A549 (cell line): ENCODE results near the gene PCSK6. TPM values are rescaled to one million over a fixed set of nuclear protein-coding genes. Genes with fewer than 3 reads are reported as not detected.

Experiments
- ATAC-seq, 2 experiments: fragments of 200-7000 bp in 1 of 2; fragments of >200 bp in 1 of 2; cut with Nextera tagmentation in 1 of 2; cut with Tn5 transposase in 1 of 2; 3 replicates each; pipeline versions ENCODE4 v1.8.0 to v1.9.1; 2018 to 2020; ENCODE audit warnings: mild to moderate bottlenecking in 1 of 2, moderate library complexity in 1 of 2
- CTCF ChIA-PET: fragments of 300-600 bp; sonication (Branson Sonifier 250); formaldehyde crosslinking; extraction: SDS; loops from one replicate; lab custom pipeline; 2021; ENCODE audit warnings: antibody characterized with exemption, inconsistent platforms; lab: Yijun Ruan, JAX
- POLR2A ChIA-PET: fragments of 350-600 bp; formaldehyde crosslinking; extraction: SDS; loops from one replicate; lab custom pipeline; 2021; ENCODE audit warnings: antibody characterized with exemption, inconsistent platforms; lab: Yijun Ruan, JAX
- DNase-seq, 2 experiments: peaks; one replicate each; pipeline versions ENCODE4 v3.0.0 to v3.0.0-alpha.2; 2011 to 2016; ENCODE audit warnings: low read depth in 1 of 2, low spot score in 1 of 2
- FAIRE-seq: peaks from 2 replicates; lab custom pipeline; 2011; peaks lifted over from hg19 to GRCh38; lab: Jason Lieb, UNC
- H3K27ac ChIP-seq, 2 experiments: fragments of >200 bp; sonication (Bioruptor Twin); formaldehyde crosslinking; 3 replicates each; pipeline ENCODE4 v1.5.1; 2016 to 2017
- H3K4me1 ChIP-seq: fragments of >200 bp; sonication (Bioruptor Twin); formaldehyde crosslinking; 3 replicates; pipeline ENCODE4 v1.6.1; 2016
- H3K4me2 ChIP-seq: fragments of >200 bp; sonication (Bioruptor Twin); formaldehyde crosslinking; 3 replicates; pipeline ENCODE4 v1.6.1; 2016
- H3K4me3 ChIP-seq: fragments of >200 bp; sonication (Bioruptor Twin); formaldehyde crosslinking; 3 replicates; pipeline ENCODE4 v1.5.1; 2016
- H3K9me3 ChIP-seq: fragments of >200 bp; sonication (Bioruptor Twin); formaldehyde crosslinking; 3 replicates; pipeline ENCODE4 v1.6.1; 2016
- BCL3 ChIP-seq: fragments of >200 bp; sonication (Bioruptor Twin); formaldehyde crosslinking; IDR thresholded peaks from 3 replicates; pipeline ENCODE4 v1.6.1; 2016
- CBX8 ChIP-seq: fragments of 200-600 bp; sonication (generic); IDR thresholded peaks from 2 replicates; pipeline ENCODE4 v1.6.1; 2016
- CEBPB ChIP-seq, 2 experiments: fragments of >200 bp in 1 of 2; sonication (Bioruptor Twin) in 1 of 2; formaldehyde crosslinking in 1 of 2; IDR thresholded peaks; 2 replicates each; pipeline ENCODE4 v1.6.1; 2012 to 2016
- CTCF ChIP-seq: fragments of >200 bp; sonication (Bioruptor Twin); formaldehyde crosslinking; IDR thresholded peaks from 3 replicates; pipeline ENCODE4 v1.5.1; 2016
- EHF ChIP-seq: fragments of 250-450 bp; sonication (Bioruptor Pico); IDR thresholded peaks from 2 replicates; pipeline ENCODE4 v1.5.0; 2020; ENCODE audit warnings: mild to moderate bottlenecking
- EHMT2 ChIP-seq: fragments of 200-600 bp; sonication (generic); IDR thresholded peaks from 2 replicates; pipeline ENCODE4 v1.6.1; 2016; ENCODE audit warnings: antibody characterized with exemption, low read depth, mild to moderate bottlenecking, moderate library complexity
- EP300 ChIP-seq, 2 experiments: fragments of >200 bp; sonication (Bioruptor Twin); formaldehyde crosslinking; IDR thresholded peaks; 2 replicates in 1 of 2; 3 replicates in 1 of 2; pipeline ENCODE4 v1.6.1; 2016 to 2017
- ESRRA ChIP-seq: fragments of 150-350 bp; IDR thresholded peaks from 2 replicates; pipeline ENCODE4 v1.6.1; 2014; ENCODE audit warnings: mild to moderate bottlenecking, low read length, borderline replicate concordance
- FOSB ChIP-seq: fragments of 250-450 bp; sonication (Bioruptor Pico); IDR thresholded peaks from 2 replicates; pipeline ENCODE4 v1.5.0; 2020; ENCODE audit warnings: mild to moderate bottlenecking, moderate library complexity
- FOSL2 ChIP-seq, 2 experiments: fragments of 450-650 bp in 1 of 2; fragments of >200 bp in 1 of 2; sonication (Bioruptor Twin) in 1 of 2; formaldehyde crosslinking; IDR thresholded peaks; 2 replicates each; pipeline versions ENCODE4 v1.5.0 to v1.6.1; 2016 to 2020; ENCODE audit warnings: mild to moderate bottlenecking in 1 of 2, moderate library complexity in 1 of 2
- FOXS1 ChIP-seq: fragments of 250-450 bp; sonication (Bioruptor Pico); IDR thresholded peaks from 2 replicates; pipeline ENCODE4 v1.5.0; 2020; ENCODE audit warnings: mild to moderate bottlenecking, moderate library complexity
- HDAC2 ChIP-seq: fragments of 200-600 bp; sonication (generic); IDR thresholded peaks from 2 replicates; pipeline ENCODE4 v1.6.1; 2016
- HES2 ChIP-seq: fragments of >200 bp; sonication (Bioruptor Twin); formaldehyde crosslinking; IDR thresholded peaks from 2 replicates; pipeline ENCODE4 v1.6.1; 2016
- HEYL ChIP-seq: fragments of 250-450 bp; sonication (Bioruptor Pico); IDR thresholded peaks from 2 replicates; pipeline ENCODE4 v1.8.0; 2021; ENCODE audit warnings: mild to moderate bottlenecking, moderate library complexity
- HMGXB4 ChIP-seq: fragments of 250-450 bp; sonication (Bioruptor Pico); IDR thresholded peaks from 2 replicates; pipeline ENCODE4 v1.5.0; 2021; ENCODE audit warnings: mild to moderate bottlenecking, moderate library complexity, borderline replicate concordance
- HOXA7 ChIP-seq: fragments of 250-450 bp; sonication (Bioruptor Pico); IDR thresholded peaks from 2 replicates; pipeline ENCODE4 v1.5.0; 2020; ENCODE audit warnings: mild to moderate bottlenecking, moderate library complexity
- KDM5A ChIP-seq: fragments of 200-600 bp; sonication (generic); IDR thresholded peaks from 2 replicates; pipeline ENCODE4 v1.6.1; 2016; ENCODE audit warnings: antibody characterized with exemption, mild to moderate bottlenecking
- MAX ChIP-seq: IDR thresholded peaks from 2 replicates; pipeline ENCODE4 v1.6.1; 2012
- NFE2L2 ChIP-seq: fragments of 150-350 bp; conservative IDR thresholded peaks from 2 replicates; pipeline ENCODE4 v1.6.1; 2014; ENCODE audit warnings: low read length
- POLR2AphosphoS2 ChIP-seq: conservative IDR thresholded peaks from 2 replicates; pipeline ENCODE4 v1.6.1; 2012; ENCODE audit warnings: low read length, improper control_type of control experiment, inconsistent platforms
- RAD21 ChIP-seq, 2 experiments: fragments of >200 bp in 1 of 2; sonication (Bioruptor Twin) in 1 of 2; formaldehyde crosslinking in 1 of 2; IDR thresholded peaks in 1 of 2; conservative IDR thresholded peaks in 1 of 2; 2 replicates in 1 of 2; 3 replicates in 1 of 2; pipeline ENCODE4 v1.6.1; 2012 to 2018; ENCODE audit warnings: inconsistent platforms in 1 of 2
- RARB ChIP-seq: fragments of 250-450 bp; sonication (Bioruptor Pico); IDR thresholded peaks from 2 replicates; pipeline ENCODE4 v1.8.0; 2021; ENCODE audit warnings: mild to moderate bottlenecking, moderate library complexity
- RCOR1 ChIP-seq: fragments of 150-350 bp; IDR thresholded peaks from 2 replicates; pipeline ENCODE4 v1.6.1; 2014; ENCODE audit warnings: antibody characterized with exemption, low read length, low read depth
- REST ChIP-seq: fragments of 200-600 bp; sonication (generic); IDR thresholded peaks from 2 replicates; pipeline ENCODE4 v1.6.1; 2016; ENCODE audit warnings: antibody characterized with exemption, mild to moderate bottlenecking, moderate library complexity
- SREBF2 ChIP-seq: fragments of 450-650 bp; IDR thresholded peaks from 2 replicates; pipeline ENCODE4 v1.6.1; 2014; ENCODE audit warnings: mild to moderate bottlenecking, moderate library complexity
- TFCP2L1 ChIP-seq: fragments of 250-450 bp; sonication (Bioruptor Pico); IDR thresholded peaks from 2 replicates; pipeline ENCODE4 v1.5.0; 2021; ENCODE audit warnings: mild to moderate bottlenecking
- TP53 ChIP-seq: fragments of 250-450 bp; sonication (Bioruptor Pico); IDR thresholded peaks from 2 replicates; pipeline ENCODE4 v1.5.0; 2021; ENCODE audit warnings: mild to moderate bottlenecking, moderate library complexity
- ZFP36 ChIP-seq: fragments of 450-650 bp; IDR thresholded peaks from 2 replicates; pipeline ENCODE4 v1.6.1; 2014; ENCODE audit warnings: borderline replicate concordance; ENCODE audit not compliant: partially characterized antibody
- ZNF302 ChIP-seq: fragments of 250-450 bp; sonication (Bioruptor Pico); IDR thresholded peaks from 2 replicates; pipeline ENCODE4 v1.9.0; 2021; ENCODE audit warnings: inconsistent platforms, mild to moderate bottlenecking, moderate library complexity
- whole genome bisulfite sequencing: methylation state at CpG from one replicate; pipeline ENCODE4 v1.1.6; 2017; ENCODE audit errors: missing lambda C conversion rate; 5-methylcytosine and 5-hydroxymethylcytosine counted together
- polyA plus RNA-seq, 4 experiments: library from polyadenylated mRNA; depleted of rRNA in 3 of 4; stranded (reverse); fragments of >200 nt; fragmentation: RNase III in 1 of 4; extraction: RNeasy Plus Mini Kit Qiagen cat#74134 plus additional on column Dnase treatment in 1 of 4; gene quantifications; 2 replicates in 3 of 4; 3 replicates in 1 of 4; pipeline ENCODE4 v1.2.3, GENCODE V29; 2011 to 2017

The PCSK6 gene
- polyA plus RNA-seq, 2 of the 4 experiments (the other 2 are of a cell fraction) = 10.0 to 15.2 TPM

- DNase-seq = no peak
- no peaks in the 10 kb centered on the region for H3K9me3 ChIP-seq
- TF ChIP-seq FOSL2 (IDR thresholded peaks at IDR 0.05) = no peak
- no peak for TF ChIP-seq FOSL2 (CRISPR knock-in tag; IDR thresholded peaks at IDR 0.05)
- TF ChIP-seq ZNF302 (CRISPR knock-in tag) = no peak
- TF ChIP-seq RARB (CRISPR knock-in tag) = no peak
- TF ChIP-seq CEBPB (IDR thresholded peaks at IDR 0.05) = no peak
- no peak for TF ChIP-seq HEYL (CRISPR knock-in tag)
- TF ChIP-seq RAD21 (conservative IDR thresholded peaks at IDR 0.05 in 1 of 2, IDR thresholded peaks at IDR 0.05 in 1 of 2) = no peak
- no peak for TF ChIP-seq EHF
- no peak for TF ChIP-seq HDAC2
- no peak for TF ChIP-seq ZFP36
- TF ChIP-seq CBX8 = no peak
- no peak for TF ChIP-seq CTCF
- TF ChIP-seq HOXA7 (CRISPR knock-in tag) = no peak
- no peak for TF ChIP-seq SREBF2
- no peak for TF ChIP-seq KDM5A
- no peak for TF ChIP-seq RCOR1
- no peak for TF ChIP-seq MAX
- no peak for TF ChIP-seq EHMT2
- TF ChIP-seq FOSB (CRISPR knock-in tag) = no peak
- TF ChIP-seq TP53 (CRISPR knock-in tag) = no peak
- TF ChIP-seq, all 56 proteins: peak for 0
- ChIA-PET CTCF (interaction anchor here (1.8 kb wide), 1 partner anchor 115 kb away, joined by 4 read pairs; no protein-coding TSS in a partner anchor), POLR2A (no interaction called here)
- no peak for ATAC-seq
- Histone ChIP-seq H3K4me3 (no peak overlapping the region), H3K4me2 (no peak overlapping the region), H3K4me1 (no peaks in the 10 kb centered on the region), H3K27ac (no peak overlapping the region)
- FAIRE-seq = no peak
- WGBS = 75% methylated on average over 10 of the region's 10 CpGs
These were observed 102.5 kb downstream of the PCSK6 start for GRCh38 chr15:101386967-101387366.

GRCh38 chr15:101386006-101386405 is 103.5 kb downstream of the PCSK6 start:
- ChIA-PET POLR2A (no interaction called here), CTCF (interaction anchor here (1.8 kb wide), 1 partner anchor 116 kb away, joined by 4 read pairs; no protein-coding TSS in a partner anchor)
- DNase-seq (no peak), FAIRE-seq (no peak), ATAC-seq (no peak)
- 87% methylated on average over 18 of the region's 18 CpGs for WGBS
- Histone ChIP-seq H3K4me1 (no peaks in the 10 kb centered on the region), H3K4me3 (no peak overlapping the region), H3K9me3 (no peaks in the 10 kb centered on the region), H3K27ac (no peak overlapping the region), H3K4me2 (no peak overlapping the region)
- TF ChIP-seq EHMT2 (no peak), TFCP2L1 (CRISPR knock-in tag) (no peak), EP300 (IDR thresholded peaks at IDR 0.05) (no peak), FOXS1 (CRISPR knock-in tag) (no peak), HES2 (no peak), HMGXB4 (CRISPR knock-in tag) (no peak), REST (no peak), ESRRA (no peak), POLR2AphosphoS2 (no peak), NFE2L2 (no peak), KDM5A (no peak), ZNF302 (CRISPR knock-in tag) (no peak), BCL3 (no peak), CBX8 (no peak)
